SU-DHL-6 (cell line): Measurements from ENCODE around the gene POU4F1.

Source experiments
- H2AFZ ChIP-seq: fragments of 200-600 bp; sonication (generic); 2 replicates; pipeline ENCODE4 v1.6.1; 2014; ENCODE audit warnings: low read depth, mild to moderate bottlenecking, moderate library complexity, mixed read lengths, antibody characterized with exemption, low read length; ENCODE audit not compliant: severe bottlenecking
- H3F3A ChIP-seq: fragments of 200-600 bp; shearing (Covaris generic); 2 replicates; pipeline ENCODE4 v1.6.0; 2016; ENCODE audit warnings: antibody characterized with exemption, mild to moderate bottlenecking; ENCODE audit not compliant: insufficient read depth
- H3K27ac ChIP-seq: fragments of 200-600 bp; sonication (generic); 2 replicates; pipeline ENCODE4 v1.5.1; 2016; ENCODE audit warnings: low read depth, mild to moderate bottlenecking, low read length, moderate library complexity, mixed read lengths
- H3K27me3 ChIP-seq: fragments of 200-600 bp; sonication (generic), shearing (Covaris generic); 2 replicates; pipeline ENCODE4 v1.6.0; 2014; ENCODE audit warnings: mild to moderate bottlenecking, low read length
- H3K36me3 ChIP-seq: fragments of 200-600 bp; sonication (generic); 2 replicates; pipeline ENCODE4 v1.6.1; 2014; ENCODE audit warnings: mild to moderate bottlenecking, low read length, mixed read lengths
- H3K4me2 ChIP-seq: fragments of 300-600, 200-600 bp; shearing (Covaris generic), sonication (generic); 2 replicates; pipeline ENCODE4 v1.6.0; 2014; ENCODE audit warnings: low read length, low read depth, mild to moderate bottlenecking; ENCODE audit not compliant: poor library complexity, severe bottlenecking
- H3K4me3 ChIP-seq: fragments of 200-600 bp; sonication (generic); 2 replicates; pipeline ENCODE4 v1.5.1; 2014; ENCODE audit warnings: antibody characterized with exemption, low read length, mild to moderate bottlenecking, mixed read lengths; ENCODE audit not compliant: insufficient read depth, poor library complexity, severe bottlenecking
- H3K79me2 ChIP-seq: fragments of 200-600 bp; sonication (generic); 2 replicates; pipeline ENCODE4 v1.6.1; 2014; ENCODE audit warnings: mild to moderate bottlenecking, low read length, moderate library complexity; ENCODE audit not compliant: insufficient read depth
- H3K9ac ChIP-seq: fragments of 200-600 bp; sonication (generic); 2 replicates; pipeline ENCODE4 v1.7.0; 2014; ENCODE audit warnings: mild to moderate bottlenecking, low read length
- H3K9me2 ChIP-seq: fragments of 200-600 bp; sonication (generic); replicated peaks from 2 replicates; pipeline ENCODE4 v1.6.1; 2014; ENCODE audit warnings: low read length; ENCODE audit not compliant: insufficient read depth
- H3K9me3 ChIP-seq: fragments of 200-600 bp; sonication (generic); 2 replicates; pipeline ENCODE4 v1.6.1; 2014; ENCODE audit warnings: low read length, mixed read lengths; ENCODE audit not compliant: insufficient read depth
- H4K20me1 ChIP-seq: fragments of 200-600 bp; sonication (generic); 2 replicates; pipeline ENCODE4 v1.6.1; 2014; ENCODE audit warnings: low read depth, mild to moderate bottlenecking, antibody characterized with exemption, low read length, moderate library complexity, mixed read lengths
- CTCF ChIP-seq: fragments of 200-600 bp; sonication (generic); IDR thresholded peaks from one replicate; pipeline ENCODE4 v1.5.1; 2017; ENCODE audit warnings: antibody characterized with exemption, mild to moderate bottlenecking, low read length, moderate library complexity; ENCODE audit not compliant: insufficient read depth, poor library complexity, severe bottlenecking
- EZH2phosphoT487 ChIP-seq: fragments of 200-600 bp; sonication (generic), shearing (Covaris generic); conservative IDR thresholded peaks from 2 replicates; pipeline ENCODE4 v1.6.1; 2018; ENCODE audit warnings: mild to moderate bottlenecking, antibody characterized with exemption, low read length, moderate library complexity, mixed read lengths

Gene POU4F1

GRCh38 chr13:78600280-78600883 is 3.0 kb downstream of the POU4F1 start:
- Histone ChIP-seq H3K4me2 (no peak overlapping the region), H3F3A (no peaks in the 10 kb centered on the region), H3K27ac (no peak overlapping the region), H4K20me1 (no peaks in the 10 kb centered on the region), H3K4me3 (no peak overlapping the region), H3K9ac (no peak overlapping the region), H3K36me3 (no peaks in the 10 kb centered on the region), H3K9me3 (no peaks in the 10 kb centered on the region), H2AFZ (no peak overlapping the region), H3K79me2 (no peaks in the 10 kb centered on the region), H3K27me3 (no peaks in the 10 kb centered on the region), H3K9me2 (no peaks in the 10 kb centered on the region)
- TF ChIP-seq CTCF (no peak), EZH2phosphoT487 (no peak)

- Histone ChIP-seq H3K9me2 (no peaks in the 10 kb centered on the region), H3K9ac (no peak overlapping the region), H2AFZ (no peak overlapping the region), H3K27me3 (no peaks in the 10 kb centered on the region), H3K9me3 (no peaks in the 10 kb centered on the region), H3K36me3 (no peaks in the 10 kb centered on the region), H4K20me1 (no peaks in the 10 kb centered on the region), H3K4me3 (no peak overlapping the region), H3K4me2 (no peak overlapping the region), H3K27ac (no peak overlapping the region), H3K79me2 (no peaks in the 10 kb centered on the region), H3F3A (no peaks in the 10 kb centered on the region)
- TF ChIP-seq CTCF (no peak), EZH2phosphoT487 (no peak)
Observed at GRCh38 chr13:78599645-78600279, 3.6 kb downstream of the POU4F1 start.

GRCh38 chr13:78598966-78599644 is 4.2 kb downstream of the POU4F1 start:
- Histone ChIP-seq H3K9me3 (no peaks in the 10 kb centered on the region), H3K27ac (no peak overlapping the region), H3K36me3 (no peaks in the 10 kb centered on the region), H2AFZ (no peak overlapping the region), H3K4me3 (no peak overlapping the region), H3K9me2 (no peaks in the 10 kb centered on the region), H3K9ac (no peak overlapping the region), H3K4me2 (no peak overlapping the region), H4K20me1 (no peaks in the 10 kb centered on the region), H3F3A (no peaks in the 10 kb centered on the region), H3K79me2 (no peaks in the 10 kb centered on the region), H3K27me3 (no peaks in the 10 kb centered on the region)
- TF ChIP-seq CTCF (no peak), EZH2phosphoT487 (no peak)
